ENCODE data around the gene MTMR2. TPM values are rescaled to one million over a fixed set of nuclear protein-coding genes. Genes with fewer than 3 reads are reported as not detected.

Gene MTMR2
- total RNA-seq, 1 experiment from 2014 or later: 29.1 TPM

DNA sequence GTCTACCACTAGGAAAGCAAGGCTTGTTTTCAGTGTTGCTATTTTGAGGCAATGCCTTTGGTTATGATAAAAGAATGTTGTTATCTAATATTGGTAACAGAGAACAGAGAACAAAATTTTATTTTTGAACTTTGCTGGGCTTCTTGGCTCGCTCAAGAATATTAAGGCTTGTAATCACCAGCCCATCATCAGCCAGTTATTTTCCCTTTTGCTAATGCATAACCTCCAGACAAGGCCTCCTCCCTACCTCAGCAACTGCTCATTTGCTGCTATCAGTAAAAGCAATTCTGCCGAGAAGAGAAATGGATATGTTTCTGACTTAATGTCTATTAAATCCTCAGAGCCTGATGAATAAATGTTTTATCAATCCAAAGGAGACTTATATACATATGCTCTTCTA, 8.9 kb downstream of the MTMR2 start:
- H4K20me1 ChIP-seq (ENCODE audit: insufficient read depth): no peaks in the 10 kb centered on the region
- CTCF ChIA-PET: no interaction called here
- H3K27me3 ChIP-seq (ENCODE audit: insufficient read depth, low read length): no peaks in the 10 kb centered on the region
- H3K9me3 ChIP-seq (ENCODE audit: control insufficient read depth in 1 of 2, insufficient read depth in 1 of 2, low read depth in 1 of 2, low read length in 2 of 2): no peaks in the 10 kb centered on the region
- no peak for TF ChIP-seq YY1 (IDR thresholded peaks at IDR 0.05; ENCODE audit: extremely low read depth, insufficient replicate concordance, low read depth, low read length)
- TF ChIP-seq EGR1 (IDR thresholded peaks at IDR 0.05; ENCODE audit: low read depth): no peak
- TF ChIP-seq, protein P1, sequence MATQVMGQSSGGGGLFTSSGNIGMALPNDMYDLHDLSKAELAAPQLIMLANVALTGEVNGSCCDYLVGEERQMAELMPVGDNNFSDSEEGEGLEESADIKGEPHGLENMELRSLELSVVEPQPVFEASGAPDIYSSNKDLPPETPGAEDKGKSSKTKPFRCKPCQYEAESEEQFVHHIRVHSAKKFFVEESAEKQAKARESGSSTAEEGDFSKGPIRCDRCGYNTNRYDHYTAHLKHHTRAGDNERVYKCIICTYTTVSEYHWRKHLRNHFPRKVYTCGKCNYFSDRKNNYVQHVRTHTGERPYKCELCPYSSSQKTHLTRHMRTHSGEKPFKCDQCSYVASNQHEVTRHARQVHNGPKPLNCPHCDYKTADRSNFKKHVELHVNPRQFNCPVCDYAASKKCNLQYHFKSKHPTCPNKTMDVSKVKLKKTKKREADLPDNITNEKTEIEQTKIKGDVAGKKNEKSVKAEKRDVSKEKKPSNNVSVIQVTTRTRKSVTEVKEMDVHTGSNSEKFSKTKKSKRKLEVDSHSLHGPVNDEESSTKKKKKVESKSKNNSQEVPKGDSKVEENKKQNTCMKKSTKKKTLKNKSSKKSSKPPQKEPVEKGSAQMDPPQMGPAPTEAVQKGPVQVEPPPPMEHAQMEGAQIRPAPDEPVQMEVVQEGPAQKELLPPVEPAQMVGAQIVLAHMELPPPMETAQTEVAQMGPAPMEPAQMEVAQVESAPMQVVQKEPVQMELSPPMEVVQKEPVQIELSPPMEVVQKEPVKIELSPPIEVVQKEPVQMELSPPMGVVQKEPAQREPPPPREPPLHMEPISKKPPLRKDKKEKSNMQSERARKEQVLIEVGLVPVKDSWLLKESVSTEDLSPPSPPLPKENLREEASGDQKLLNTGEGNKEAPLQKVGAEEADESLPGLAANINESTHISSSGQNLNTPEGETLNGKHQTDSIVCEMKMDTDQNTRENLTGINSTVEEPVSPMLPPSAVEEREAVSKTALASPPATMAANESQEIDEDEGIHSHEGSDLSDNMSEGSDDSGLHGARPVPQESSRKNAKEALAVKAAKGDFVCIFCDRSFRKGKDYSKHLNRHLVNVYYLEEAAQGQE (IDR thresholded peaks at IDR 0.05; ENCODE audit: low read depth): no peak
- no peak for TF ChIP-seq JUND (IDR thresholded peaks at IDR 0.05)
- no peak for TF ChIP-seq ZNF274 (IDR thresholded peaks at IDR 0.05; ENCODE audit: low read depth, low read length)
- TF ChIP-seq RAD21 (IDR thresholded peaks at IDR 0.05; ENCODE audit: low read depth): no peak
- TF ChIP-seq, protein P2, sequence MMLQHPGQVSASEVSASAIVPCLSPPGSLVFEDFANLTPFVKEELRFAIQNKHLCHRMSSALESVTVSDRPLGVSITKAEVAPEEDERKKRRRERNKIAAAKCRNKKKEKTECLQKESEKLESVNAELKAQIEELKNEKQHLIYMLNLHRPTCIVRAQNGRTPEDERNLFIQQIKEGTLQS (IDR thresholded peaks at IDR 0.05): no peak
- H3K4me3 ChIP-seq (replicated peaks in 1 of 2; ENCODE audit: low read depth in 1 of 2, low read length in 2 of 2): no peak overlapping the region
- no peaks in the 10 kb centered on the region for H3K9me2 ChIP-seq (ENCODE audit: insufficient read depth)
- intact Hi-C loops (cut with micrococcal nuclease): no loop called here
- RAD21 ChIA-PET (ENCODE audit: low non-redundant PET in 1 of 2, low total read pairs in 2 of 2, uncharacterized antibody in 2 of 2, unreplicated experiment in 2 of 2): no interaction called here
- no peaks in the 10 kb centered on the region for H3K36me3 ChIP-seq (ENCODE audit: control insufficient read depth in 1 of 2, insufficient read depth in 2 of 2, low read length in 2 of 2)
- H2AFZ ChIP-seq (ENCODE audit: low read depth, low read length, poor library complexity, severe bottlenecking): no peak overlapping the region
- no peak overlapping the region for H3K4me2 ChIP-seq (ENCODE audit: low read length)
- H3K4me1 ChIP-seq (ENCODE audit: control insufficient read depth in 1 of 2, insufficient read depth in 2 of 2, low read length in 2 of 2): no peaks in the 10 kb centered on the region
- ATAC-seq (no peak), DNase-seq (ENCODE audit: low read depth, low spot score) (no peak)
- POLR2A ChIA-PET: interaction anchor here (1.4 kb wide), 1 partner anchor 9 kb away, joined by 3 read pairs; the partner anchor contains the start of gene MTMR2
- H3K27ac ChIP-seq (ENCODE audit: low read depth, low read length): no peak overlapping the region
- H3K9ac ChIP-seq (ENCODE audit: low read length): no peak overlapping the region
- H3K79me2 ChIP-seq (ENCODE audit: insufficient read depth, low read length): peaks cover 81% of the 10 kb centered on the region
- no TSS peak for BruUV-seq (replicated peaks)
